Right kidney (tissue), 1 donor: Measurements from ENCODE around the gene ABHD5.

Experiments
- DNase-seq: peaks from one replicate; pipeline ENCODE4 v3.0.0-alpha.2; 2016

The ABHD5 gene

DNA sequence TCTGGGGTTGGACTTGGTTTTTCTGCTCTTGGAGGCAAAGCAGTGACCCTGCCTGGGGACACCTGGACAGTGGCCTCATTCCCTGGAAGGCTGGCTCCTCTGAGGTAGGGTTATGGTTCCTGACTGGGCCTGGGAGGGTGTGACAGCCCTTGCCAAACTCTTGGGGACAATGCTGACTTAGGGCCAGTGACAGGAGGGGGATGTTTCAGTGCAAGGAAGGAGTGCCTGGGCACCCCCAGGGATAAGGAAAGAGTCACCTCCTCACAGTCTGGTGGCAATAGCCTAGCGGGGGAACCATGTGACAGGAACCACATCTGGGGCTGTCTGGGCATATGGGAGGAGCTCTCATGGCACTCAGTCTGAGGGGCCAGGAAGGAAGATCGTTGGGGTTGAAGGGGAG is 91.8 kb downstream of the ABHD5 start:
- no peak for DNase-seq
